GM18498 (cell line): Measurements from ENCODE around the gene CHN2.

Source experiments
- ATAC-seq: cut with Tn5 transposase; IDR thresholded peaks from one replicate; pipeline ENCODE4 v1.9.1; 2021; ENCODE audit warnings: mild to moderate bottlenecking, moderate library complexity; ENCODE audit not compliant: unreplicated experiment

The CHN2 gene

GRCh38 chr7:29216128-29216527 is 21.6 kb downstream of the CHN2 start:
- ATAC-seq, result no peak

GRCh38 chr7:29217113-29217512 is 22.5 kb downstream of the CHN2 start:
- no peak for ATAC-seq

GRCh38 chr7:29224726-29225125 is 30.2 kb downstream of the CHN2 start:
- ATAC-seq, result no peak

- ATAC-seq, result no peak
Observed at GRCh38 chr7:29228289-29229011, 33.9 kb downstream of the CHN2 start.

- no peak for ATAC-seq
Observed at GRCh38 chr7:29229066-29229465, 34.5 kb downstream of the CHN2 start.

- ATAC-seq, result no peak
Observed at GRCh38 chr7:29229946-29230345, 35.4 kb downstream of the CHN2 start.

GRCh38 chr7:29230871-29231345 is 36.3 kb downstream of the CHN2 start:
- no peak for ATAC-seq

- ATAC-seq, result no peak
Observed at GRCh38 chr7:29231671-29232232, 37.2 kb downstream of the CHN2 start.

- no peak for ATAC-seq
Observed at GRCh38 chr7:29234438-29234837, 39.9 kb downstream of the CHN2 start.

GRCh38 chr7:29236071-29236580 is 41.6 kb downstream of the CHN2 start:
- no peak for ATAC-seq

- no peak for ATAC-seq
Observed at GRCh38 chr7:29236649-29237048, 42.1 kb downstream of the CHN2 start.

GRCh38 chr7:29237489-29237888 is 42.9 kb downstream of the CHN2 start:
- no peak for ATAC-seq

- ATAC-seq, result no peak
Observed at GRCh38 chr7:29239638-29240037, 45.1 kb downstream of the CHN2 start.

- ATAC-seq, result no peak
Observed at GRCh38 chr7:29242265-29242664, 47.7 kb downstream of the CHN2 start.

- ATAC-seq, result no peak
Observed at GRCh38 chr7:29243910-29244655, 49.5 kb downstream of the CHN2 start.

- no peak for ATAC-seq
Observed at GRCh38 chr7:29247224-29247962, 52.8 kb downstream of the CHN2 start.

GRCh38 chr7:29247963-29248236 is 53.3 kb downstream of the CHN2 start:
- no peak for ATAC-seq

GRCh38 chr7:29248713-29249382 is 54.3 kb downstream of the CHN2 start:
- ATAC-seq, result no peak

GRCh38 chr7:29249383-29249750 is 54.8 kb downstream of the CHN2 start:
- ATAC-seq, result no peak

GRCh38 chr7:29249860-29250259 is 55.3 kb downstream of the CHN2 start:
- no peak for ATAC-seq

GRCh38 chr7:29253225-29253624 is 58.6 kb downstream of the CHN2 start:
- no peak for ATAC-seq
